Measurements from ENCODE around the gene SNCAIP.
"Not testable (repeated sequence)": the region's sequence is repeated elsewhere in the genome, so short reads cannot be mapped to it uniquely, and the experiment has no call there.

SNCAIP gene

GRCh38 chr5:122457178-122457826, 145.3 kb downstream of the SNCAIP start:
- DNase-seq (ENCODE audit: extremely low read depth in 1 of 2, low read depth in 1 of 2), result no peak

GRCh38 chr5:122458278-122458872, 146.3 kb downstream of the SNCAIP start:
- DNase-seq (ENCODE audit: extremely low read depth in 1 of 2, low read depth in 1 of 2), result no peak

- no peak for DNase-seq (ENCODE audit: extremely low read depth in 1 of 2, low read depth in 1 of 2)
These were observed 150.4 kb downstream of the SNCAIP start for GRCh38 chr5:122462486-122462885.

GRCh38 chr5:122463221-122463620, 151.2 kb downstream of the SNCAIP start:
- DNase-seq (ENCODE audit: extremely low read depth in 1 of 2, low read depth in 1 of 2), result no peak

GRCh38 chr5:122464191-122464590, 152.2 kb downstream of the SNCAIP start:
- DNase-seq (ENCODE audit: extremely low read depth in 1 of 2, low read depth in 1 of 2), result no peak

- DNase-seq (ENCODE audit: extremely low read depth in 1 of 2, low read depth in 1 of 2), result no peak
These were observed 153.1 kb downstream of the SNCAIP start for GRCh38 chr5:122465031-122465577.

GRCh38 chr5:122465994-122466393, 154.0 kb downstream of the SNCAIP start:
- no peak for DNase-seq (ENCODE audit: extremely low read depth in 1 of 2, low read depth in 1 of 2)

- no peak for DNase-seq (ENCODE audit: extremely low read depth in 1 of 2, low read depth in 1 of 2)
These were observed 156.5 kb downstream of the SNCAIP start for GRCh38 chr5:122468351-122469116.

GRCh38 chr5:122469384-122469919, 157.4 kb downstream of the SNCAIP start:
- DNase-seq (ENCODE audit: extremely low read depth in 1 of 2, low read depth in 1 of 2), result no peak

GRCh38 chr5:122470365-122470764, 158.3 kb downstream of the SNCAIP start:
- no peak for DNase-seq (ENCODE audit: extremely low read depth in 1 of 2, low read depth in 1 of 2)

GRCh38 chr5:122471031-122471751, 159.2 kb downstream of the SNCAIP start:
- no peak for DNase-seq (ENCODE audit: extremely low read depth in 1 of 2, low read depth in 1 of 2)

GRCh38 chr5:122471752-122472061, 159.7 kb downstream of the SNCAIP start:
- DNase-seq (ENCODE audit: extremely low read depth in 1 of 2, low read depth in 1 of 2), result no peak

- no peak for DNase-seq (ENCODE audit: extremely low read depth in 1 of 2, low read depth in 1 of 2)
These were observed 161.3 kb downstream of the SNCAIP start for GRCh38 chr5:122473138-122473843.

- DNase-seq (ENCODE audit: extremely low read depth in 1 of 2, low read depth in 1 of 2), result no peak
These were observed 161.9 kb downstream of the SNCAIP start for GRCh38 chr5:122473941-122474340.

GRCh38 chr5:122478741-122479442, 166.9 kb downstream of the SNCAIP start:
- DNase-seq (ENCODE audit: extremely low read depth in 1 of 2, low read depth in 1 of 2), result no peak

- DNase-seq (ENCODE audit: extremely low read depth in 1 of 2, low read depth in 1 of 2), result no peak
These were observed 168.1 kb downstream of the SNCAIP start for GRCh38 chr5:122480146-122480545.

GRCh38 chr5:122484103-122484502, 172.1 kb downstream of the SNCAIP start:
- no peak for DNase-seq (ENCODE audit: extremely low read depth in 1 of 2, low read depth in 1 of 2)

- no peak for DNase-seq (ENCODE audit: extremely low read depth in 1 of 2, low read depth in 1 of 2)
These were observed 173.2 kb downstream of the SNCAIP start for GRCh38 chr5:122485226-122485625.

GRCh38 chr5:122486616-122487015, 174.6 kb downstream of the SNCAIP start:
- DNase-seq (ENCODE audit: extremely low read depth in 1 of 2, low read depth in 1 of 2), result not testable (repeated sequence)

- DNase-seq (ENCODE audit: extremely low read depth in 1 of 2, low read depth in 1 of 2), result no peak
These were observed 178.7 kb downstream of the SNCAIP start for GRCh38 chr5:122490718-122491117.
